ENCODE measurements around the gene LPGAT1. TPM values are rescaled to one million over a fixed set of nuclear protein-coding genes. Genes with fewer than 3 reads are reported as not detected.
A peak's percentile ranks its signal among the peaks of the same experiment; 100 is the strongest.

Gene LPGAT1
- total and polyA plus RNA-seq, 12 donors: 5.9 to 36.6 (median 26.4) TPM

GRCh38 chr1:211830055-211830327 lies 572 bp downstream of the LPGAT1 start:
- H3K27ac ChIP-seq: peak overlapping the region; percentile 70 to 97 (median 91)
- no peak for TF ChIP-seq CTCF (IDR thresholded peaks at IDR 0.05)
- 1% methylated on average over 40 to 44 of the region's 45 CpGs for WGBS, 2 donors
- intact Hi-C loops (cut with DNase I): loop anchor here (2.0 to 10.0 kb wide), 4 partner anchors 105 to 205 kb away; partner anchors contain the start of genes DTL (in 2 of the 10) and INTS7 (in 2 of the 10)
- peak in 2 of 8 donors; percentile 7 to 33 for ATAC-seq
- H3K27me3 ChIP-seq: no peaks in the 10 kb centered on the region
- H3K4me3 ChIP-seq: peak overlapping the region; percentile 63 to 80 (median 74)
- peaks cover 0 to 62% (median 18%) of the 10 kb centered on the region in 9 donors for H3K4me1 ChIP-seq
- H3K36me3 ChIP-seq: peaks cover 0 to 27% (median 6%) of the 10 kb centered on the region in 9 donors
- no peaks in the 10 kb centered on the region for H3K9me3 ChIP-seq
- DNase-seq: no peak

GRCh38 chr1:211829343-211830054 lies 1.1 kb downstream of the LPGAT1 start:
- DNase-seq: peak; percentile 12 to 33
- ATAC-seq: peak in 5 of 8 donors; percentile 39 to 77 (median 53)
- TF ChIP-seq CTCF (IDR thresholded peaks at IDR 0.05): peak in 2 of 9 donors; percentile 12 to 17
- intact Hi-C loops (cut with DNase I): loop anchor here (2.0 to 10.0 kb wide), 5 partner anchors 55 to 205 kb away; partner anchors contain the start of genes DTL (in 2 of the 10) and INTS7 (in 2 of the 10)
- peak overlapping the region; percentile 63 to 80 (median 74) for H3K4me3 ChIP-seq
- no peaks in the 10 kb centered on the region for H3K27me3 ChIP-seq
- H3K36me3 ChIP-seq: peaks cover 0 to 32% (median 6%) of the 10 kb centered on the region in 9 donors
- H3K9me3 ChIP-seq: no peaks in the 10 kb centered on the region
- 5 to 7% methylated on average over 22 of the region's 22 CpGs for WGBS, 2 donors
- H3K27ac ChIP-seq: peak overlapping the region; percentile 70 to 97 (median 91)
- H3K4me1 ChIP-seq: peaks cover 0 to 62% (median 18%) of the 10 kb centered on the region in 9 donors

GRCh38 chr1:211828584-211829342 lies 1.8 kb downstream of the LPGAT1 start:
- DNase-seq (no peak), ATAC-seq (no peak)
- Histone ChIP-seq H3K4me1 (peaks cover 0 to 67% (median 18%) of the 10 kb centered on the region in 9 donors), H3K4me3 (peak overlapping the region in 8 of 10 donors; percentile 63 to 79 (median 74)), H3K27me3 (no peaks in the 10 kb centered on the region), H3K9me3 (no peaks in the 10 kb centered on the region), H3K36me3 (peaks cover 0 to 38% (median 6%) of the 10 kb centered on the region in 9 donors), H3K27ac (peak overlapping the region in 8 of 10 donors; percentile 82 to 95 (median 91))
- WGBS, 2 donors: 68 to 71% methylated on average over 9 of the region's 9 CpGs
- no peak for TF ChIP-seq CTCF (IDR thresholded peaks at IDR 0.05)
- intact Hi-C loops (cut with DNase I): loop anchor here in 1 of 10 donors (10.0 kb wide), 1 partner anchor 54 kb away; no protein-coding TSS in a partner anchor

- intact Hi-C loops (cut with DNase I): loop anchor here in 1 of 10 donors (10.0 kb wide), 1 partner anchor 52 kb away; no protein-coding TSS in a partner anchor
- H3K36me3 ChIP-seq: peaks cover 0 to 54% (median 6%) of the 10 kb centered on the region in 9 donors
- ATAC-seq (no peak), DNase-seq (no peak)
- peaks cover 0 to 70% (median 18%) of the 10 kb centered on the region in 9 donors for H3K4me1 ChIP-seq
- no peak overlapping the region for H3K4me3 ChIP-seq
- H3K9me3 ChIP-seq: no peaks in the 10 kb centered on the region
- no peaks in the 10 kb centered on the region for H3K27me3 ChIP-seq
- TF ChIP-seq CTCF (IDR thresholded peaks at IDR 0.05): no peak
- no peak overlapping the region for H3K27ac ChIP-seq
Measured at GRCh38 chr1:211827051-211827450, 3.5 kb downstream of the LPGAT1 start.
